PFSK-1 (cell line): ENCODE measurements around the gene CACNG4.

Experiments
- POLR2AphosphoS5 ChIP-seq: IDR thresholded peaks from 2 replicates; pipeline ENCODE4 v1.6.1; 2012; ENCODE audit warnings: low read depth, mild to moderate bottlenecking, control low read depth, low read length, moderate library complexity
- SIN3A ChIP-seq: IDR thresholded peaks from 2 replicates; pipeline ENCODE4 v1.6.1; 2012; ENCODE audit warnings: mild to moderate bottlenecking, low read length, moderate library complexity, borderline replicate concordance; ENCODE audit not compliant: insufficient read depth
- TF ChIP-seq, protein P1 (sequence below), 2 experiments: IDR thresholded peaks; 2 replicates each; pipeline versions ENCODE4 v1.6.1 to v1.8.0; 2011 to 2012; ENCODE audit warnings: low read depth in 2 of 2, low read length in 2 of 2, control low read depth in 1 of 2, inconsistent platforms in 1 of 2, mild to moderate bottlenecking in 1 of 2, moderate library complexity in 1 of 2; ENCODE audit not compliant: insufficient read depth in 1 of 2

DNA sequence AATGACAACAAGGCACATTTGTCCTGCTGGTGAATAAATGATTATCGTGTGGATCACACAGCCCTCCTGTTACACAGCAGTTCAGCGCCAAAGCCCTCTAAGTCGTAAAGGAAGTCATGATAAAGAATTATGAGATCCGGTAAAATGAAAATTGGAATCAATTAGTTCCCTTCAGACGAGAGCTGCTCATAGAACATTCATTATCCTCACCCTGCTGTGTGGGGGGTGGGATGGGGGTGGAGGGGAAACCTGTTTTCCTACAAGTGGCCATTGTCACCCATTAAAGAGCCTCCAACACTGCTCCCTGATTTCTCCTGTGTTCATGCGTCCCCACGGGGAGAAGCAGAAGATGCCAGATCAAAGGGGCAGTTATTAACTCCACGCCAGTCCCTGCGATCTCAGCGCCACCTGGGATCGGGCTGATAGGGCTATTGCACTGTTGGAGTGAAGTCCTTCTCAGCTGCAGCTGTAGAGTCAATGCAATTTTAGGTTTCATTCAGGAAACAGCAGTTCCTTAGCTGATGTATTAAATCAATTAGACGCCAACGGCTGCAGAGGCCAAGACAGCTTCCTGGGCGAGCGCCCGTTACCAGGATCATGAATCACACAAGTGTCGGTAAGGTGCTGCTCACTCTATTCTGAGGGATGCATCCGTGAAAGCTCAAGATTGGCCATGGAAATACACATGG is 19.2 kb upstream of the CACNG4 start:
- TF ChIP-seq POLR2AphosphoS5 (no peak), SIN3A (no peak)
- TF ChIP-seq, protein P1, sequence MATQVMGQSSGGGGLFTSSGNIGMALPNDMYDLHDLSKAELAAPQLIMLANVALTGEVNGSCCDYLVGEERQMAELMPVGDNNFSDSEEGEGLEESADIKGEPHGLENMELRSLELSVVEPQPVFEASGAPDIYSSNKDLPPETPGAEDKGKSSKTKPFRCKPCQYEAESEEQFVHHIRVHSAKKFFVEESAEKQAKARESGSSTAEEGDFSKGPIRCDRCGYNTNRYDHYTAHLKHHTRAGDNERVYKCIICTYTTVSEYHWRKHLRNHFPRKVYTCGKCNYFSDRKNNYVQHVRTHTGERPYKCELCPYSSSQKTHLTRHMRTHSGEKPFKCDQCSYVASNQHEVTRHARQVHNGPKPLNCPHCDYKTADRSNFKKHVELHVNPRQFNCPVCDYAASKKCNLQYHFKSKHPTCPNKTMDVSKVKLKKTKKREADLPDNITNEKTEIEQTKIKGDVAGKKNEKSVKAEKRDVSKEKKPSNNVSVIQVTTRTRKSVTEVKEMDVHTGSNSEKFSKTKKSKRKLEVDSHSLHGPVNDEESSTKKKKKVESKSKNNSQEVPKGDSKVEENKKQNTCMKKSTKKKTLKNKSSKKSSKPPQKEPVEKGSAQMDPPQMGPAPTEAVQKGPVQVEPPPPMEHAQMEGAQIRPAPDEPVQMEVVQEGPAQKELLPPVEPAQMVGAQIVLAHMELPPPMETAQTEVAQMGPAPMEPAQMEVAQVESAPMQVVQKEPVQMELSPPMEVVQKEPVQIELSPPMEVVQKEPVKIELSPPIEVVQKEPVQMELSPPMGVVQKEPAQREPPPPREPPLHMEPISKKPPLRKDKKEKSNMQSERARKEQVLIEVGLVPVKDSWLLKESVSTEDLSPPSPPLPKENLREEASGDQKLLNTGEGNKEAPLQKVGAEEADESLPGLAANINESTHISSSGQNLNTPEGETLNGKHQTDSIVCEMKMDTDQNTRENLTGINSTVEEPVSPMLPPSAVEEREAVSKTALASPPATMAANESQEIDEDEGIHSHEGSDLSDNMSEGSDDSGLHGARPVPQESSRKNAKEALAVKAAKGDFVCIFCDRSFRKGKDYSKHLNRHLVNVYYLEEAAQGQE (IDR thresholded peaks at IDR 0.05; ENCODE audit: insufficient read depth in 1 of 2, low read depth in 2 of 2, low read length in 2 of 2) = no peak
